Colonic mucosa (tissue), 4 donors: ENCODE data around the gene POLR1A. TPM values are rescaled to one million over a fixed set of nuclear protein-coding genes. Genes with fewer than 3 reads are reported as not detected.

ENCODE experiments used
- DNase-seq: peaks from one replicate; pipeline ENCODE4 v3.0.0-alpha.2; 2020
- H3K27ac ChIP-seq: fragments of 200-600 bp; one replicate; pipeline ENCODE4 v1.8.0; 2021
- H3K27me3 ChIP-seq: fragments of 200-600 bp; one replicate; pipeline ENCODE4 v1.8.0; 2021
- H3K36me3 ChIP-seq: fragments of 200-600 bp; one replicate; pipeline ENCODE4 v1.8.0; 2021
- H3K4me1 ChIP-seq: fragments of 200-600 bp; one replicate; pipeline ENCODE4 v1.8.0; 2021; ENCODE audit warnings: mild to moderate bottlenecking
- H3K4me3 ChIP-seq: fragments of 200-600 bp; one replicate; pipeline ENCODE4 v1.8.0; 2021
- H3K9ac ChIP-seq, 2 donors: one replicate each; pipeline ENCODE4 v1.7.0; 2013; ENCODE audit warnings: control low read depth in 2 of 2, low read depth in 2 of 2, low read length in 2 of 2
- H3K9me3 ChIP-seq: fragments of 200-600 bp; one replicate; pipeline ENCODE4 v1.8.0; 2021
- CTCF ChIP-seq: fragments of 200-600 bp; IDR thresholded peaks from one replicate; pipeline ENCODE4 v1.8.0; 2022; ENCODE audit warnings: antibody characterized with exemption, mild to moderate bottlenecking
- intact Hi-C: fragments of 100-400 bp; cut with DNase I; formaldehyde crosslinking; loops from one replicate; pipeline ENCODE4 v1.14.1; 2022
- total RNA-seq, 2 donors: library from RNA; stranded (reverse); fragmentation: NEBNext Ultra II Directional in 1 of 2; extraction: Animal tissue kit (Norgen Biotek cat#: 25700) in 1 of 2; gene quantifications; one replicate each; pipeline ENCODE4 v1.2.1, GENCODE V29; 2021
- donor health status: healthy.
- donor health status: DM: no; HTN: no; CAD: no.
- donor health status: DM: no; HTN: no; CAD: no.

Gene POLR1A
- total RNA-seq, 2 donors from 2014 or later: 17.9 to 35.9 TPM

GRCh38 chr2:86011449-86011941 lies 94.2 kb downstream of the POLR1A start:
- intact Hi-C loops: no loop called here
- H3K27me3 ChIP-seq: no peaks in the 10 kb centered on the region
- H3K9ac ChIP-seq: no peak overlapping the region
- H3K4me1 ChIP-seq: peaks cover 4% of the 10 kb centered on the region
- peak; percentile 52 for DNase-seq
- no peaks in the 10 kb centered on the region for H3K9me3 ChIP-seq
- TF ChIP-seq CTCF: no peak
- no peaks in the 10 kb centered on the region for H3K36me3 ChIP-seq
- H3K4me3 ChIP-seq: no peak overlapping the region
- no peak overlapping the region for H3K27ac ChIP-seq

GRCh38 chr2:86010083-86010482 lies 95.6 kb downstream of the POLR1A start:
- Histone ChIP-seq H3K9ac (no peak overlapping the region), H3K4me1 (peaks cover 4% of the 10 kb centered on the region), H3K27ac (no peak overlapping the region), H3K36me3 (no peaks in the 10 kb centered on the region), H3K4me3 (no peak overlapping the region), H3K27me3 (no peaks in the 10 kb centered on the region), H3K9me3 (no peaks in the 10 kb centered on the region)
- no peak for DNase-seq
- TF ChIP-seq CTCF: no peak
- intact Hi-C loops: no loop called here

GRCh38 chr2:86006524-86006923 lies 99.2 kb downstream of the POLR1A start:
- intact Hi-C loops: no loop called here
- no peaks in the 10 kb centered on the region for H3K27me3 ChIP-seq
- no peak for DNase-seq
- H3K9me3 ChIP-seq: no peaks in the 10 kb centered on the region
- H3K9ac ChIP-seq: no peak overlapping the region
- no peak for TF ChIP-seq CTCF
- H3K27ac ChIP-seq: no peak overlapping the region
- H3K36me3 ChIP-seq: no peaks in the 10 kb centered on the region
- no peak overlapping the region for H3K4me3 ChIP-seq
- peaks cover under 1% of the 10 kb centered on the region for H3K4me1 ChIP-seq

DNA sequence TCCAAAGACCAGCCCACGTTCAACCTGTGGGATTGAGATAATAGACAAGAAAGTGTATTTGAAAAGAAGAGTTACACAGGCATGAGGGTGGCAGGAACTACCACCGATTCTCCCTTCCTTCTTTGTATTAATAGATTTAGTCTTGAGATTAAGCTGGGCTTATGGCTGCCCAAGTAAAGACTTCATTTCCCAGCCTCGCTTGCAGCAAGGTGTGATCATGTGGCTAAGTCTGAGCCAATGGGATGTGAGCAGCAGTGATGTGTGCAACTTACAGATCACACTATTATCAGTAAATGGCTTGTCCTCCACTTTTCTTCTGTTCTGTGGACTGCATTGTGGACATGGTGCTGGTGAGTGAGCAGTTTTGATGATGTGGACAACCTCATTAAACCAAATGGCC lies 101.7 kb downstream of the POLR1A start:
- Histone ChIP-seq H3K4me3 (no peak overlapping the region), H3K27ac (no peak overlapping the region), H3K9me3 (no peaks in the 10 kb centered on the region), H3K27me3 (no peaks in the 10 kb centered on the region), H3K36me3 (no peaks in the 10 kb centered on the region), H3K4me1 (no peaks in the 10 kb centered on the region), H3K9ac (no peak overlapping the region)
- no peak for DNase-seq
- intact Hi-C loops: no loop called here
- TF ChIP-seq CTCF: no peak

DNA sequence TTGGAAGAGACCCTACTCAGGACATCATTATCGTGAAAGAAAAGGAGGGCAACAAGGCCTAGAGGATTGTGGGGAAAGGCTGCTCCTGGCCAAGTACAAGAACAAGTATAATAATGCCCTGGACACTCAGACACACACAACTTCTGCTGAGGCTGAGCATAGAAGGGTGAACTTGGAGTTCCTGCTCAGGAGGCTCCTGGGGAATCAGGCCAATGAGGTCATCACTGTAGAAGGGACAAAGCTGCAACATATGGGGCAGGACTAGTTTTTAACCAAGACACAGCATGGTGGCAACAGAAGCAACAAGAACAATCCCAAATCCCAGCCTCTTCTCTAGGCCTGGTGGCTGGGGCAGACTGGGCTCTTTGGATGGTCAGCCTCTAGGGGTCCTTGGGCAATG lies 102.6 kb downstream of the POLR1A start:
- H3K9ac ChIP-seq: no peak overlapping the region
- no peaks in the 10 kb centered on the region for H3K4me1 ChIP-seq
- no peaks in the 10 kb centered on the region for H3K27me3 ChIP-seq
- intact Hi-C loops: no loop called here
- H3K36me3 ChIP-seq: no peaks in the 10 kb centered on the region
- no peak for TF ChIP-seq CTCF
- H3K4me3 ChIP-seq: no peak overlapping the region
- H3K9me3 ChIP-seq: no peaks in the 10 kb centered on the region
- no peak overlapping the region for H3K27ac ChIP-seq
- DNase-seq: no peak

GRCh38 chr2:86002375-86002774 lies 103.3 kb downstream of the POLR1A start:
- TF ChIP-seq CTCF: no peak
- Histone ChIP-seq H3K4me3 (no peak overlapping the region), H3K9ac (no peak overlapping the region), H3K4me1 (no peaks in the 10 kb centered on the region), H3K27me3 (no peaks in the 10 kb centered on the region), H3K36me3 (no peaks in the 10 kb centered on the region), H3K27ac (no peak overlapping the region), H3K9me3 (no peaks in the 10 kb centered on the region)
- intact Hi-C loops: no loop called here
- DNase-seq: no peak
